ENCODE results near the gene RAD9A.

RAD9A gene

DNA sequence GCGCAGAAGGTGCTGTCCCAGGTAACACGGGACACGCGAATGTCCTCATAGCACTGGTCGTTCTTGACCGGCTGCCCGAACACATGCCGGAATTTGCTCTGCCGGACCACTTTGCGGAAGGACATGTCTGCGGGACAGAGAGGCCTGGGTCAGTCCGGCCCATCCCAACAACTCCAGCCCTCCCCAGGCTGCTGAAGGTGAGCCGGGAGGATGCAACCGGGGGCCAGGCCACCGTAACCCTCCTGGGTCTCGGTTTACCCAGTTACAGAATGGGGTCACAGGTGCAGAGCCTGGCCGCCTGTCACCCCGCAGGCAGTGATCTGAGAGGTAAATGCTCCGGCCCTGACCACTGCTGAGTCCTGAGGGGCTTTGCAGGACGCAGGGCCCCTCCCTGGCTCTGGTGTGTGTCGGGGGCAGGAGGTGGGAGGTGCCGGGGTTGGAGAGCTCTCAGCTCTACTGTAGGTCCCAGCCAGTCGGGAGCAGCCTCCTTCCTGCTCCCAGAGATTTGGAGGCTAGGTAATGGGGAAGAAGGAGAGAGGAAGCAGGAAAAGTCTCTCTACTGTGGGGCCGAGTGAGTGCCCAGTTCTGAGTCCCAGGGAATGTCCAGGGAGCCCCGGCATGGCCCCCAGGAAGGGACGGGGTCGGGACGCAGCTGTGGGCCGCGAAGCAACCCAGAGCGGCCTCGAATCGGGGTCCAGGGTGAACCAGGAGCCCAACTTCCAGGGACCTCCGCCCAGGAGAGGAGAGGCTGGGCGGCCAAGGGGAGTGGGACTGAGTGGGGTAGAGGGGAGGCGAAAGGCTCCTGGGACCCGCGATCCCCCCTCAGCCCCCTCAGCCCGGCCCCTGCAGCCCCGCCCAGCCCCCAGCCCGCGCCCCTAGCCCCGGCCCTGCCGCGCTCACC is 51.0 kb downstream of the RAD9A start:
- TF ChIP-seq, protein P1, sequence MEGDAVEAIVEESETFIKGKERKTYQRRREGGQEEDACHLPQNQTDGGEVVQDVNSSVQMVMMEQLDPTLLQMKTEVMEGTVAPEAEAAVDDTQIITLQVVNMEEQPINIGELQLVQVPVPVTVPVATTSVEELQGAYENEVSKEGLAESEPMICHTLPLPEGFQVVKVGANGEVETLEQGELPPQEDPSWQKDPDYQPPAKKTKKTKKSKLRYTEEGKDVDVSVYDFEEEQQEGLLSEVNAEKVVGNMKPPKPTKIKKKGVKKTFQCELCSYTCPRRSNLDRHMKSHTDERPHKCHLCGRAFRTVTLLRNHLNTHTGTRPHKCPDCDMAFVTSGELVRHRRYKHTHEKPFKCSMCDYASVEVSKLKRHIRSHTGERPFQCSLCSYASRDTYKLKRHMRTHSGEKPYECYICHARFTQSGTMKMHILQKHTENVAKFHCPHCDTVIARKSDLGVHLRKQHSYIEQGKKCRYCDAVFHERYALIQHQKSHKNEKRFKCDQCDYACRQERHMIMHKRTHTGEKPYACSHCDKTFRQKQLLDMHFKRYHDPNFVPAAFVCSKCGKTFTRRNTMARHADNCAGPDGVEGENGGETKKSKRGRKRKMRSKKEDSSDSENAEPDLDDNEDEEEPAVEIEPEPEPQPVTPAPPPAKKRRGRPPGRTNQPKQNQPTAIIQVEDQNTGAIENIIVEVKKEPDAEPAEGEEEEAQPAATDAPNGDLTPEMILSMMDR (conservative IDR thresholded peaks at IDR 0.05; ENCODE audit: low read length) = no peak
- peak overlapping the region; percentile 82 for H3K4me3 ChIP-seq (ENCODE audit: low read length)
- DNase-seq (ENCODE audit: low read depth) = no peak

DNA sequence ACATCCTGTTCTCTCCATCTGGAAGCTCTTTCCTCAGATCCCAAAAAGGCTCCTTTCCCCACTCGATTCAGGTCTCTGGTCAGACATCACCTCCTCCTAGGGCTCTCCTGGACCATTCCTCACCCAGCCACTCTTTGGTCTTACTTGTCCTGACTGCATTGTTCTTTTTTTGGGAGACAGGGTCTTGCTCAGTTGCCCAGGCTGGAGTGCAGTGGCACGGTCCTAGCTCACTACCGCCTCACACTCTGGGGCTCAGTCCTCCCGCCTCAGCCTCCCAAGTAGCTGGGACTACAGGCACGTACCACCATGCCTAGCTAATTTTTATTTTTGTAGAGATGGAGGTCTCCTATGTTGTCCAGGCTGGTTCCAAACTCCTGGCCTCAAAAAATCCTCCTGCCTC is 53.7 kb downstream of the RAD9A start:
- TF ChIP-seq, protein P1 (conservative IDR thresholded peaks at IDR 0.05; ENCODE audit: low read length) = no peak
- no peak for DNase-seq (ENCODE audit: low read depth)
- H3K4me3 ChIP-seq (ENCODE audit: low read length) = no peak overlapping the region

All from AG10803 (cell line).